ENCODE measurements around the gene KCNAB1.

KCNAB1 gene

DNA sequence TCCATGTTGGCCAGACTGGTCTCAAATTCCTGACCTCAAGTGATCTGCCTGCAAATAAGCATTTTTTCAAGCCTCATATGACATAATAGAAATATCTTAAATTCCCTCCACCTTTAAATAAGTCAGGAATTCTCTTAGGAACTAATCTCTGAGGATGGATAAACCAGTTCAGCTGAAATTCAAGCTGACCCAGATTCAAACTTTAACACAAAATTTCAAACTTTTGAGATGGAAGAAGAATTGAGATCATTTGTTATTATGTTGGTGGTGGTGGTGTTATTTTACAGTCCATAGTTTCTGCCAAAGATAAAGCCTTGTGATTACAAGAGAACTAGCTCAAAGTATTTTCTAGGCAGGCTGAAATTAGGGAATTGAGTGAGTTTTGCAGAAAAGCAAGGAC, 349.1 kb downstream of the KCNAB1 start:
- FAIRE-seq, result no peak

GRCh38 chr3:156471431-156471830, 351.1 kb downstream of the KCNAB1 start:
- no peak for FAIRE-seq

DNA sequence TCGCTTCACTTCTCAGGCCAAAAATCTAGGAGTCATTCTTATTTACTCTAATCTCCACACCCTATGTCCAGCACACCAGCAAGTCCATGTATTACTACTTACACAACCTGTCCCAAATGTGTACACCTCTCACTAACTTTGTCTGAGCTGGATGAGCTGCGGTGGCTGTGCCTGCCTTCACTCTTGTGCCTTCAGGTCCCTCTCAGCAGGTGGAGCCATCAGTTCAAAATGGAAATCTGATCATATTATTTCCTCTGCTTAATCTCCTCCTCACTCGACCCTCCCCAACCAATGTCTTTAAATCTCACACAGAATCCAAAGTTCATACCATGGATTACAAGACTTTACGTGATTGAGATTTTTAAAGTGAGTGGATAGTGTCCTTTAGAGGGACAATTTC, 351.8 kb downstream of the KCNAB1 start:
- no peak for FAIRE-seq

- FAIRE-seq, result no peak
Measured at GRCh38 chr3:156472684-156473083, 352.3 kb downstream of the KCNAB1 start.

DNA sequence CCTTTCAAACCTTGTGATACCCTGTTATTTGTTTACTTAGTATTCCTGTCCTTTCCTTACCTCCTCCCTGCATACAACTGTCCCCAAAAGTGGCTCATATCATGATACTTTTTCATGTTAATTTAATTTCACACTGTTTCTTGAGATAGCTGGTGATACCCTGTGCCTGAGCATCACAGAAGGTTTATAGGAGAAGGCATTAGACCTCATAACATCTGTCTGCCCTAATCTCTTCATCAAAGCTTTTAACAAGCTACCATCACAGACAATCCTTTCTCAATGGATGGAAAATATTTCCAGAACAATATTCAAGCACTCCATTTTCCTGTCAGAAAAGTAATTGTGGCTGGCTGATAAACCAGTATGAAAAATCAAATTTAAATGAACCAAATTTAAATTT, 353.0 kb downstream of the KCNAB1 start:
- no peak for FAIRE-seq

DNA sequence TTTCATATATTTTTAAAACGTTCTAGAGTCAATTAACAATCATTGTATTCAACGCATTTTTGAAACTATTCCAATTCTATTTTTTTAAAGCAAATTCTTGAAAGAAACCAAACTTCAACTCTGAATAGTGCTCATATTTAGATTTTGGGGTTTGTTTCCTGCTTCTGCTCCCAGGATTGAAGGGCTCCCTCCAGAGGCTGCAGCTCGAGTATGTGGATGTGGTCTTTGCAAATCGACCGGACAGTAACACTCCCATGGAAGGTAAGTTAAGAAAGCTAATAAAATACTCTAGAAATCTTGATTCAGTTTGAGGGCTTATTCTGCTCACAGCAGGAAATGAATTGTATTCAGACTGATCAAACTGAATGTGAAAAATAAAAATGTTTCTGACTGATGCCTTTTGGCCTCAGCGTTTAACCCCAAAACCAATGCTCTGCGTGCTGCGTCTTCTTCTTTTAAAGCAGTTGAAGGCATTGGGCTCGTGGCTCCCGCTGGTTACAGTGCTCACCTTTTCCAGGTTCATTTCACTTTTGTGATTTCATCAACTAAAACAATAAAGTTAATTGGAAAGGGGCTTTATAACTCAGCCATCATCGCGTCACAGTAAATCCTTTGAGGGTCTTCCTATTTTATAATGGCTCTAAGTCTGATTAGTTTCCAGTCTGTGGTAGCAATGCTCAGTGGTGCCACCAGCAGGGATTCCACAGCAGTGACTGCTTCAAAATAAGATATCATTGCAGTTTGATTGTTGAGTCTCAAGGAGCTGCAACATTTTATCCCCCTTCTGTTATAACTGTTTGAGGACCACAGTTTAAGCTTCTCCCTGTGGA, 354.4 kb downstream of the KCNAB1 start:
- FAIRE-seq, result no peak

DNA sequence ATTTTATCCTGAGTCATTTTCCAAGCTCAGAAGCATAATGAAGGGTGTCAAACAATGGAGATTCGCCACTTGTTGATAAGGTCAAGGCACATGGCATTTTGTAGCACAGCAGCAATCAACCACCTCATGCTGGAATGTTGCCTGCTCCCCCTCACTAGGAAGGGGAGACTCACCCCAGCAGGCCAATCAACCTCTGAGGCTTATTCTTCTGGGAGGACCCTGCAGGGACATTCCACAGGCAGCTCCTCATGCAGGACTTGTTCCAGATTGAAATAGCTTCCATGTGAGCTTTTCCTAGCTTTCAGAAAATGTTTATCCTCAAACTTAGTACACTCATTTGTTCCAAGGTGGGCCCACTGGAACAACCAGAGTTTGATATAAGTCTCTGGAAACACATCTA, 356.9 kb downstream of the KCNAB1 start:
- no peak for FAIRE-seq

DNA sequence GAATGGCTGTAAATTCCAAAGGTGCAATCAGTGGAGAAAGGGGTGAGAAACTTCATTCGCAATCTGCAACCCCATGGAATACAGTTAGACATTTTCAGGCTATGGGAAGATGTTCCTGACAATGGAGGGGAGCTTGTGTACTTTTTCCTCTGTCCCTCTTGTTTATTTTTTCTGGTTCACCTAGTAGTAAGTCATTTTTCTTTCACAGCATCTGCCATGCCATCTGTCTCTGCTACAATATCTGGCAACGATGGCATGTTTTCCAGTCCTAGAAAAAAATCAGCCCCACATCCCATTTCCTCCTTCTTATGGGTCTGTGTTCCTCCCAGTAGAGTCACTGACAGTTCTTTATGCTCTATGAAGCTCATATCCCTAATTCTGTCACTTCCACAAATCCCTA, 358.5 kb downstream of the KCNAB1 start:
- FAIRE-seq, result no peak

DNA sequence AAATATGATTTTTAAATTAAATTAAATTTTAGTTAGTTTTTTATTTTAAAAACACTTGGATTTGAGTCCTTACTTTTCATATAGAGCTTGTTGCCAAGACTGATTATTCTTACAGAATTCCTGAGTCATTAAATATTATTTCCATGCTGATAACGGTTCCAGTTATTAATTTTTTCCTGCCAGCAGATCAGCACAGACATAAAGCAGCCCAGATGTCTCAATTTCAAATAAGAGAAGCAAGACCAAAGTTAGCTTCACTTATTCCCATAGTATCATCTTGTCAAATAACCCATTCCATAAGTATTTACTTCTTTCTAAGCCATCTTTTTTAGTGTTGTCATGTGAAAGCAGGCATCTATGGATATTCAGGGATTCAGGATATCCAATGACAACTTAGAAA, 359.2 kb downstream of the KCNAB1 start:
- no peak for FAIRE-seq

- no peak for FAIRE-seq
Measured at GRCh38 chr3:156480949-156481348, 360.6 kb downstream of the KCNAB1 start.

DNA sequence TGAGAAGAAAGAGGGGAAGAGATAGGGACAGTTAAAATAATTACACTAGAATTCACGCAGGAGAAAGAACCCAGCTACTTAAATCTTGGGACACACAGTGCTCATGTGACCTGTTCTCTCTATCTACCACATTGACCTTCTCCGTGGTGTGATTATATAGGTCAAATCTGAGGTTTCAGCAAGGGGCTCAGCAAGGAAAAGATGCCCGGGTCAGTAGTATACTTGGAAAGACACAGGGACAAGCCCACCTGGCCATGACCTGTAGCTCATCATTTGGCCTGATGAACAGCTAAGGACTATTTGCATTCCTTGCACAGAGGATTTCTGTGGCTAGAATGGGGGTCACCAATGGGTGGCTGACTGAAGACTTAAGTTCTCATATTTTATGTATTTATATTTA, 362.6 kb downstream of the KCNAB1 start:
- FAIRE-seq, result no peak

DNA sequence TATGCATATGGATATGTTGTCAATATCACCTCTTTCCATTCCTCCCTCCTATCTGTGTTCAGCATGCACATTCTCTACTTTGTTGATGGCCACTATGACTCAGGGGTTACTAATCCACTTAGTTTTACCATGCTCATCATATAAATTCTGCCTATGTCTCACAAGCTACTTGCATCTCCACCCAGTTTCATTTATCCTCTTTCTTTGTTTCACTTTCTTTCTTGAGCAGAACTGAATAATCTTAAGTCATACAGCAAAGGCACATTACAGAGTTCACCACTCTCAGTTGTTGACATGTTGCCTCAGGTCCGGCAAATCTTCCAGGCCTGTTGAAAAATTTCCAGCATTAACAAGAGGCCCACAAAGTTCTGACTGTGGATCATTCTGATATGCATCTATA, 363.0 kb downstream of the KCNAB1 start:
- FAIRE-seq, result no peak

DNA sequence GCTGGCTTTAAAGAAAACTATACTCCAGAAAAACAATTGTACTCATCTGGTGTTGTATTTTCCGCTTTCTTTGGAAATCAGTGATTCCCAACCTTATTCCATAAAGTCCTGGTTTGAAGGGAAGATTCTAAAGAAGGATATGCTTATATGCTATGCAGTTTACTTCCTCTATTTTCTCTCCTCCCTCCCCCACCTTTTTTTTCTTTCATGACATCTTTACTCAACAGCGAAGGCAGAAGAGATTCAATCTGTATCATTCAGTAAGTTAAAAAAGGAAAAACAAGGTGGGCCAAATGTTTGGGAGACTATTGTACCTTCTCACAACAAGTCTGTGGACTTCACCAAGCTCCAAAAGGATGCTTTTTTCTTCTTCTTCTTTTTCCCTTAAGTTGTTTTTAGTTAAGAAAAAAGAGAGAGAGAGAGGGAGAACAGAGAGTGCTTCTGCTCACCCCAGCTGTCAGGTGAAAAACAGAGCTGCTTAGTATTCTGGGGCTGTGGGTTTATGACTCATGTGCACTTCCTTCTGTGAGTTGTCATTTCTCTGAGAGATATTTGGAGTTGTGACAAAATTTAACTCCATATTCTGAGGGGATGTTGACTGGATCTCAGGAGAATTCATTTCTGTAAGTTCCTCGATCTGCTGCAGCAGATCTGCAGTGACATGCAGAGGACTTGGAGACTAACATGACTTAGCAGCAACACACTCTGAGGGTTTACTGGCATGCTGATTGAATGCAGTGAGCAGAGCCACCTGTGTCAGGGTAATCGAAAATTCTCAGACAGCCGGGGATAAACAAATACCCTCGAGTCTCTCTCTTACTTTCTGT, 363.8 kb downstream of the KCNAB1 start:
- FAIRE-seq, result no peak

DNA sequence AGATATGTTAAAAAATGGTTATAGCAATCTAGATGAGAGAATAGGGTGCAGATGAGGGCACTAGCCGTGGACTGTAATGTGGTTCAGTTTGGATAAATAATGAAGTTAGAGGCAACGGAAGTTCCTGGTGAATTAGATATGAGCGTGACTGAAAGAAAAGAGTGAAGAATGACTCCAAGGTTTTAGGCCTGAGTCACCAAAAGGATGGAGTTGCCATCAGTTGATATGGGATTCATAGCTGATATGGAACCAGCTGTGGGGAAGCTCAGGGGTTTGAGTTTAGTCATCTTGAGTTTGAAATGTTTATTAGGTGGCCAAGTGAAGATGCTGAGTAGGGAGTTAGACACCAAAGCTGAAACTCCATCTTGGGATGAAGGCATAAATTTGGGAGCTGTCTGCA, 368.4 kb downstream of the KCNAB1 start:
- no peak for FAIRE-seq

DNA sequence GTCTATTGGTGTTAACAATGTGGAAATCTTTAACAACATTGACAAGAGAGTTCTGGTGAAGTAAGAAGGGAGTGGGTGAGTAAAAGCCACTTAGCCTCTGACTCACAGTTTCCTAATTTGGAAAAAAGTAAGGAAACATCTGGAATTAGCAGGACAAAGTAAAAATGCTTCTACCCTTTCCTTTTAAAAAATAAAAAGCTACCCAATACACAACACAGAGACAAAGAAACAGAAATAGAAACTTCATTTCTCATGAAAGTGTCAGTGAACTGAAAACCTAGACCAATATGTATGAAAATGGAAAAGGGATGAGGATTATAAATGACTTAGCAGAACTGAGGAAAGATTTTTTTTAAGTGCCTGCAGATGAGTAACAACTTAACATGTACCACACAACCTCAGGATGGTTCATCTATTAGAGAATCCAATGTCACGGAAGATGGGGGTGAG, 369.1 kb downstream of the KCNAB1 start:
- no peak for FAIRE-seq

- FAIRE-seq, result no peak
Measured at GRCh38 chr3:156491192-156491591, 370.8 kb downstream of the KCNAB1 start.

DNA sequence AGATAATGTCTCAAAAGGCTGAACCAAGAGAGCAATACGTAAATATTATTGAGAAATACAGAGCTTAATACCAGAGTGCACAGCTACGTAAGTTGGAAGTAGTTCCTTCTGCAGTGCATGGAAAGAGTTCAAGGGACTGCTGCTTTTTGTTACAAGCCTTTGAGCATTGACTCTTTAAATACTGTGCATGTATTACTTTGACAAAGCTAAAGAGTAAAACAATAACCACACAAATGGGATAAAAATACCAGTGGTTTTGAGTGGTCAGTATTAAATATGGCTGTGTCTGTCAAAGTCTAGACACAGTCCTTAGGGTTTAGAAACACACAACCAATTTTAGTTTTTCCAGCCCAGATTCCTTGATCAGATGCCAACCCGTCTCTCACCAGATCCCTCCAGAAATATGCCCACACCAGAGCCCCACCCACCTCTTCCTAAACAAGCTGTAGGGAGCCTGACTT, 372.5 kb downstream of the KCNAB1 start:
- FAIRE-seq, result no peak

DNA sequence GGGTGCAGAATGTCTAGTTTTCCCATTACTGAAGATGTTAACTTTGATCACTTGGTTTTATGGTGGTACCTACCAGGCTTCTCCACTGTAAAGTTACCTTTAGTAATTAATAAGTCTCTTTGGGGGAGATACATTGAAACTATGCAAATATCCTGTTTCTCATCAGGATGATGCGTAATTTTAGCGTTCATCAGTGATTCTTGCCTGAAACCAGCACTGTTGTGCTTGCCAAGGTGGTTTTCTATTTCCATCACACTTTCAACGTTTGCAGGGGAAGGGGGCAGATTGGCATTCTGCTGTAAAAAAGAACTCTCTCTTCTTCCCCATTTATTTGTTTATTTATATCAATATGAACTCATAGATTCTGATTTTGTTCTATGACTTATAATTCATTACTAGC, 373.5 kb downstream of the KCNAB1 start:
- FAIRE-seq, result no peak

GRCh38 chr3:156495816-156496215, 375.4 kb downstream of the KCNAB1 start:
- no peak for FAIRE-seq

- no peak for FAIRE-seq
Measured at GRCh38 chr3:156497326-156497725, 376.9 kb downstream of the KCNAB1 start.

- no peak for FAIRE-seq
Measured at GRCh38 chr3:156498307-156498706, 377.9 kb downstream of the KCNAB1 start.

DNA sequence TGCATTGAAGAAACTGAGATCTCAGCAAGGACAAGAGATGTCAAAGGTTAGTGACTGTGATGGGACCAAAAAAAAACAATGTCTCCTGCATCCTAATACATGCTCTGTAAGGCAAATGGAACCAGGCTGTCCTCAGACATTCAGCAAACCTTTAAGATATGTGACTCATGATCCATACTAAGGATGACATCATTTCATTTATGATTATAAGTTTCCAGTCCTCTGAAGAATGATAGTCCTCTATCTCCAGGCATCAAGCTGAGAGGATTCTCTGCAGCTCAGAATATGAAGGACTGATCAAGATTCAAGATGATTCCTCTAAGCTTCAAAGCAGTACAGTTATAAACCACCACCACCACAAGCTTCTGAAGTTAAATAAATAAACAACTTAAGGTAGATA, 386.9 kb downstream of the KCNAB1 start:
- FAIRE-seq, result no peak

GRCh38 chr3:156509189-156510174, 389.1 kb downstream of the KCNAB1 start:
- FAIRE-seq, result peak; percentile 96

Measured in A204.1 (cell line).